Esophagus squamous epithelium (tissue), 5 donors: Measurements from ENCODE around the gene JPT2. TPM values are rescaled to one million over a fixed set of nuclear protein-coding genes. Genes with fewer than 3 reads are reported as not detected.

Experiments
- DNase-seq: peaks from one replicate; lab custom pipeline; 2025; lab: John Stamatoyannopoulos, UW
- H3K27ac ChIP-seq, 4 donors: fragments of 200-600 bp; sonication (generic); one replicate each; pipeline ENCODE4 v1.5.1; 2016 to 2019; ENCODE audit warnings: mild to moderate bottlenecking in 1 of 4
- H3K27me3 ChIP-seq, 4 donors: fragments of 200-600 bp; sonication (generic); 1 replicate in 3 of 4; 2 replicates in 1 of 4; pipeline versions ENCODE4 v1.5.1 to v1.6.0; 2017 to 2021; ENCODE audit warnings: antibody characterized with exemption in 1 of 4
- H3K36me3 ChIP-seq, 3 donors: fragments of 200-600 bp; sonication (generic); one replicate each; pipeline ENCODE4 v1.5.1; 2016 to 2019
- H3K4me1 ChIP-seq, 3 donors: fragments of 200-600 bp; sonication (generic); one replicate each; pipeline ENCODE4 v1.5.1; 2017 to 2019
- H3K4me3 ChIP-seq, 4 donors: fragments of 200-600 bp; sonication (generic); 1 replicate in 3 of 4; 2 replicates in 1 of 4; pipeline ENCODE4 v1.5.1; 2016 to 2019; ENCODE audit warnings: mild to moderate bottlenecking in 2 of 4, moderate library complexity in 1 of 4
- H3K9me3 ChIP-seq, 3 donors: fragments of 200-600 bp; sonication (generic); one replicate each; pipeline ENCODE4 v1.5.1; 2016 to 2019
- CTCF ChIP-seq, 6 experiments: fragments of 450-650 bp in 4 of 6; fragments of 200-600 bp in 2 of 6; sonication (generic) in 2 of 6; IDR thresholded peaks; one replicate each; pipeline ENCODE4 v1.5.1; 2016 to 2019; ENCODE audit warnings: antibody characterized with exemption in 6 of 6, mild to moderate bottlenecking in 4 of 6, moderate library complexity in 4 of 6
- POLR2A ChIP-seq, 4 donors: fragments of 450-650 bp; IDR thresholded peaks; one replicate each; pipeline ENCODE4 v1.6.1; 2017; ENCODE audit warnings: antibody characterized with exemption in 4 of 4, mild to moderate bottlenecking in 4 of 4, moderate library complexity in 3 of 4
- WGBS, 2 donors: methylation state at CpG; one replicate each; pipeline ENCODE4 v1.1.5; 2018; 5-methylcytosine and 5-hydroxymethylcytosine counted together
- intact Hi-C: fragments of 100-400 bp; cut with DNase I; formaldehyde crosslinking; loops from one replicate; pipeline ENCODE4 v1.15.0; 2022
- total RNA-seq, 4 donors: library from RNA; depleted of rRNA; stranded (reverse); fragments of >200 nt; gene quantifications; one replicate each; pipeline ENCODE4 v1.1.0, GENCODE V29; 2016
- donor health status: DM: yes; HTN: yes; CAD: no.

The JPT2 gene
- total RNA-seq, 4 donors from 2014 or later: 45.6 to 68.0 (median 48.6) TPM

GRCh38 chr16:1727651-1728624 lies 49.9 kb downstream of the JPT2 start:
- TF ChIP-seq CTCF (IDR thresholded peaks at IDR 0.05) (no peak), POLR2A (IDR thresholded peaks at IDR 0.05) (no peak)
- H3K27ac ChIP-seq: no peak overlapping the region
- H3K36me3 ChIP-seq: peaks cover 21 to 89% (median 36%) of the 10 kb centered on the region in 3 donors
- H3K9me3 ChIP-seq: no peaks in the 10 kb centered on the region
- WGBS, 2 donors: 90 to 93% methylated on average over 8 to 11 of the region's 37 CpGs
- H3K4me3 ChIP-seq: no peak overlapping the region
- H3K27me3 ChIP-seq: no peaks in the 10 kb centered on the region
- intact Hi-C loops: no loop called here
- no peak for DNase-seq
- H3K4me1 ChIP-seq: peaks cover 5 to 13% (median 6%) of the 10 kb centered on the region in 3 donors

GRCh38 chr16:1729026-1729425 lies 50.9 kb downstream of the JPT2 start:
- Histone ChIP-seq H3K4me3 (no peak overlapping the region), H3K36me3 (peaks cover 32 to 100% (median 46%) of the 10 kb centered on the region in 3 donors), H3K9me3 (no peaks in the 10 kb centered on the region), H3K27ac (no peak overlapping the region), H3K27me3 (no peaks in the 10 kb centered on the region), H3K4me1 (peaks cover 0 to 2% (median 0%) of the 10 kb centered on the region in 3 donors)
- WGBS, 2 donors: 95% methylated on average over 13 of the region's 18 CpGs; no CpG with 5 or more reads in 1 of the 2 donors
- no peak for DNase-seq
- no peak for TF ChIP-seq CTCF (IDR thresholded peaks at IDR 0.05)
- no peak for TF ChIP-seq POLR2A (IDR thresholded peaks at IDR 0.05)
- intact Hi-C loops: no loop called here

GRCh38 chr16:1729445-1729844 lies 51.4 kb downstream of the JPT2 start:
- Histone ChIP-seq H3K4me3 (no peak overlapping the region), H3K4me1 (no peaks in the 10 kb centered on the region), H3K36me3 (peaks cover 36 to 100% (median 50%) of the 10 kb centered on the region in 3 donors), H3K27me3 (no peaks in the 10 kb centered on the region), H3K9me3 (no peaks in the 10 kb centered on the region), H3K27ac (no peak overlapping the region)
- no peak for DNase-seq
- intact Hi-C loops: no loop called here
- WGBS, 2 donors: 80 to 94% methylated on average over 3 to 34 of the region's 35 CpGs
- TF ChIP-seq CTCF (IDR thresholded peaks at IDR 0.05): no peak
- no peak for TF ChIP-seq POLR2A (IDR thresholded peaks at IDR 0.05)

GRCh38 chr16:1731073-1731472 lies 53.0 kb downstream of the JPT2 start:
- intact Hi-C loops: no loop called here

More at GRCh38 chr16:1731073-1731472, 53.0 kb downstream of the JPT2 start:
- no peaks in the 10 kb centered on the region for H3K27me3 ChIP-seq
- H3K36me3 ChIP-seq: peaks cover 38 to 92% (median 47%) of the 10 kb centered on the region in 3 donors
- H3K4me3 ChIP-seq: no peak overlapping the region
- DNase-seq: no peak
- TF ChIP-seq CTCF (IDR thresholded peaks at IDR 0.05) (no peak), POLR2A (IDR thresholded peaks at IDR 0.05) (no peak)
- H3K9me3 ChIP-seq: no peaks in the 10 kb centered on the region
- 88% methylated on average over 5 to 6 of the region's 7 CpGs for WGBS, 2 donors
- no peaks in the 10 kb centered on the region for H3K4me1 ChIP-seq
- H3K27ac ChIP-seq: no peak overlapping the region
